SK-N-SH treated with all-trans-retinoic acid at 6 μM for 48 hours (cell line): ENCODE measurements around the gene NHLRC2.

Experiments
- POU6F1 ChIP-seq: fragments of 250-450 bp; sonication (Bioruptor Pico); IDR thresholded peaks from 2 replicates; pipeline ENCODE4 v1.8.0; 2021; ENCODE audit warnings: low read depth, mild to moderate bottlenecking, moderate library complexity, borderline replicate concordance
- TF ChIP-seq, protein P1 (sequence below): fragments of 250-450 bp; sonication (Bioruptor Pico); IDR thresholded peaks from 2 replicates; pipeline ENCODE4 v1.8.0; 2020; ENCODE audit warnings: mild to moderate bottlenecking, moderate library complexity, borderline replicate concordance

DNA sequence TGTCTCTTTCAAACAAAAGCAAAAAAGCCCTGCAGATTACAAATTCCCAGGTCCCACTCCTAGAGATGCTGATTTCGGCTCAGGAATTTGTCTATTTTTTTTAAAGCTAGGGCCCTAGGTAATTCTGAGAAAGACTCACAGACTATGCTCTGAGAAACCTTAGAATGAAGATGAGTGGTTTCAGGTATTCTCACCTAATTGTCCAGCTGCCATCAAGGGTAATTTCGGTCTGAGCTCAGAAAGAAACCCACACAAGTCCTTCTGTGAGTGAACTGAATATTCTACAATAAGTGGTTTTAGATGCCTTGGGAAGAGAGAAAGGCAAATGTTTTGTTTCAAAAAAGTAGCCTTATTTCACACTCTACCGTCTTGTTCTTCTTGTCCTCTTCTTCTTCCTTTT is 46.3 kb upstream of the NHLRC2 start:
- TF ChIP-seq POU6F1 (CRISPR knock-in tag) = no peak
- TF ChIP-seq, protein P1, sequence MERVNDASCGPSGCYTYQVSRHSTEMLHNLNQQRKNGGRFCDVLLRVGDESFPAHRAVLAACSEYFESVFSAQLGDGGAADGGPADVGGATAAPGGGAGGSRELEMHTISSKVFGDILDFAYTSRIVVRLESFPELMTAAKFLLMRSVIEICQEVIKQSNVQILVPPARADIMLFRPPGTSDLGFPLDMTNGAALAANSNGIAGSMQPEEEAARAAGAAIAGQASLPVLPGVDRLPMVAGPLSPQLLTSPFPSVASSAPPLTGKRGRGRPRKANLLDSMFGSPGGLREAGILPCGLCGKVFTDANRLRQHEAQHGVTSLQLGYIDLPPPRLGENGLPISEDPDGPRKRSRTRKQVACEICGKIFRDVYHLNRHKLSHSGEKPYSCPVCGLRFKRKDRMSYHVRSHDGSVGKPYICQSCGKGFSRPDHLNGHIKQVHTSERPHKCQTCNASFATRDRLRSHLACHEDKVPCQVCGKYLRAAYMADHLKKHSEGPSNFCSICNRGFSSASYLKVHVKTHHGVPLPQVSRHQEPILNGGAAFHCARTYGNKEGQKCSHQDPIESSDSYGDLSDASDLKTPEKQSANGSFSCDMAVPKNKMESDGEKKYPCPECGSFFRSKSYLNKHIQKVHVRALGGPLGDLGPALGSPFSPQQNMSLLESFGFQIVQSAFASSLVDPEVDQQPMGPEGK (CRISPR knock-in tag) = no peak
